Neural cell (in vitro differentiated cells): ENCODE measurements around the gene ZNF440. TPM values are rescaled to one million over a fixed set of nuclear protein-coding genes. Genes with fewer than 3 reads are reported as not detected.
"Not testable (repeated sequence)": the region's sequence is repeated elsewhere in the genome, so short reads cannot be mapped to it uniquely, and the experiment has no call there.

Experiments
- H2AFZ ChIP-seq: fragments of 200-600, 300-800 bp; sonication (generic), shearing (Covaris generic); 2 replicates; pipeline ENCODE4 v1.6.0; 2014; ENCODE audit warnings: low read depth, mild to moderate bottlenecking, antibody characterized with exemption, low read length, moderate library complexity
- H3F3A ChIP-seq: fragments of 200-600 bp; shearing (Covaris generic); 2 replicates; pipeline ENCODE4 v1.6.1; 2016; ENCODE audit warnings: mild to moderate bottlenecking, moderate library complexity, mixed read lengths, antibody characterized with exemption, low read length; ENCODE audit not compliant: insufficient read depth, poor library complexity, severe bottlenecking
- H3K27ac ChIP-seq: fragments of 200-600, 300-800 bp; sonication (generic), shearing (Covaris generic); 2 replicates; pipeline ENCODE4 v1.5.1; 2014; ENCODE audit warnings: mild to moderate bottlenecking, low read length, moderate library complexity
- H3K27me3 ChIP-seq: fragments of 300-800, 200-600 bp; sonication (generic), shearing (Covaris generic); 2 replicates; pipeline ENCODE4 v1.6.0; 2014; ENCODE audit warnings: mild to moderate bottlenecking, low read depth, low read length, moderate library complexity; ENCODE audit not compliant: insufficient read depth
- H3K36me3 ChIP-seq: fragments of 300-800, 200-600 bp; sonication (generic), shearing (Covaris generic); 2 replicates; pipeline ENCODE4 v1.5.1; 2014; ENCODE audit warnings: mild to moderate bottlenecking, antibody characterized with exemption, low read length, moderate library complexity; ENCODE audit not compliant: insufficient read depth
- H3K4me2 ChIP-seq: fragments of 300-800, 200-600 bp; sonication (generic), shearing (Covaris generic); 2 replicates; pipeline ENCODE4 v1.6.0; 2014; ENCODE audit warnings: mild to moderate bottlenecking, low read length
- H3K4me3 ChIP-seq: fragments of 300-800, 200-600 bp; sonication (generic), shearing (Covaris generic); 2 replicates; pipeline ENCODE4 v1.5.1; 2014; ENCODE audit warnings: mild to moderate bottlenecking, low read length, moderate library complexity
- H3K79me2 ChIP-seq: fragments of 200-600 bp; shearing (Covaris generic); replicated peaks from 2 replicates; pipeline ENCODE4 v1.6.0; 2014; ENCODE audit warnings: mild to moderate bottlenecking, low read length, moderate library complexity; ENCODE audit not compliant: insufficient read depth
- H3K9ac ChIP-seq: fragments of 300-800, 200-600 bp; sonication (generic), shearing (Covaris generic); 2 replicates; pipeline ENCODE4 v1.6.1; 2016; ENCODE audit warnings: mild to moderate bottlenecking, low read length, mixed read lengths
- H3K9me2 ChIP-seq: fragments of 200-600 bp; shearing (Covaris generic); 2 replicates; pipeline ENCODE4 v1.6.1; 2016; ENCODE audit warnings: mild to moderate bottlenecking, low read length, mixed read lengths; ENCODE audit not compliant: insufficient read depth
- H3K9me3 ChIP-seq: fragments of 200-600, 300-800 bp; sonication (generic), shearing (Covaris generic); 2 replicates; pipeline ENCODE4 v1.6.1; 2016; ENCODE audit warnings: mild to moderate bottlenecking, mixed run types, low read length, moderate library complexity, mixed read lengths
- H4K20me1 ChIP-seq: fragments of 200-600 bp; shearing (Covaris generic); 2 replicates; pipeline ENCODE4 v1.6.1; 2016; ENCODE audit warnings: mild to moderate bottlenecking, mixed run types; ENCODE audit not compliant: insufficient read depth
- EP300 ChIP-seq: fragments of 450-650 bp; conservative IDR thresholded peaks from 2 replicates; pipeline ENCODE4 v1.6.1; 2014; ENCODE audit warnings: antibody characterized with exemption, mild to moderate bottlenecking, moderate library complexity; ENCODE audit not compliant: poor library complexity, severe bottlenecking
- EZH2 ChIP-seq: fragments of 200-600, 300-800 bp; shearing (Covaris generic), sonication (generic); IDR thresholded peaks from 2 replicates; pipeline ENCODE4 v1.6.1; 2014; ENCODE audit warnings: antibody characterized with exemption, low read length, borderline replicate concordance, mild to moderate bottlenecking; ENCODE audit not compliant: insufficient read depth, poor library complexity, severe bottlenecking
- MXI1 ChIP-seq: fragments of 450-650 bp; conservative IDR thresholded peaks from 2 replicates; pipeline ENCODE4 v1.6.1; 2014; ENCODE audit warnings: antibody characterized with exemption, mild to moderate bottlenecking; ENCODE audit not compliant: poor library complexity, severe bottlenecking
- POLR2AphosphoS5 ChIP-seq: IDR thresholded peaks from 2 replicates; pipeline ENCODE4 v1.6.1; 2012
- RAD21 ChIP-seq: fragments of 450-650 bp; conservative IDR thresholded peaks from 2 replicates; pipeline ENCODE4 v1.6.1; 2014; ENCODE audit warnings: antibody characterized with exemption, mild to moderate bottlenecking, moderate library complexity
- SMC3 ChIP-seq: fragments of 450-650 bp; conservative IDR thresholded peaks from 2 replicates; pipeline ENCODE4 v1.6.1; 2014; ENCODE audit warnings: antibody characterized with exemption, mild to moderate bottlenecking, moderate library complexity; ENCODE audit not compliant: poor library complexity
- TAF1 ChIP-seq: IDR thresholded peaks from 2 replicates; pipeline ENCODE4 v1.6.1; 2012; ENCODE audit warnings: low read depth
- polyA plus RNA-seq: library from polyadenylated mRNA; depleted of rRNA; stranded (reverse); fragments of >200 nt; gene quantifications from 2 replicates; pipeline ENCODE4 v1.2.3, GENCODE V29; 2014
- TF ChIP-seq, protein P1 (sequence below): fragments of 450-650 bp; IDR thresholded peaks from 2 replicates; pipeline ENCODE4 v1.5.1; 2014; ENCODE audit warnings: antibody characterized with exemption, mild to moderate bottlenecking, moderate library complexity; ENCODE audit not compliant: poor library complexity, severe bottlenecking
- TF ChIP-seq, protein P2 (sequence below): IDR thresholded peaks from 2 replicates; pipeline ENCODE4 v1.6.1; 2012; ENCODE audit warnings: borderline replicate concordance

Gene ZNF440
- polyA plus RNA-seq, 1 donor from 2014 or later = 26.6 TPM

DNA sequence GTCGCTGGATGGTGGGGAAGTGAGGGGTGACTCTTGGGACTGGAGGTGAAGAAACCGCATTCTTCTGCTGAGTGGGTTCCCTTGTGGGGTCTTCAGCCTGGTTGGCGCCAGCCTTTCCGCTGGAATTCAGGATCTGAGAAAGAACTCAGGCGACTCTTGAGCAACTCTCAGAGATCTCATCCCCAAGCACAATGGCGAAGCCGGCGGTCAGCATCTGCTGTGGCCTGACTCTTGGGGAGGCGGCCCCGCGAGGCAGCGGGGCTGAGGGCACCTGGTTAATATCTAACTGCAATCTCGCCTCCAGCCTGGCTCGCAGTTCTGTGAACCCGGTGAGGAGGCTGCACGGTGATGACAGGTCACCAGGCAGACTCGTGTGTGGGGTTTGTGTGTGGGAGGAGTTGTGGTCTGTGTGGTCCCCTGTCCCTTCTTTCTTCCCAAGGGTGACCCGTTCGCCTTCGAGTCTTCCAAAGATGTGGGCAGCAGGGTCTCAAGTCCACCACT lies 46.4 kb upstream of the ZNF440 start:
- no peaks in the 10 kb centered on the region for H3K36me3 ChIP-seq
- peak overlapping the region; percentile 71 for H3K27ac ChIP-seq
- H3K9me2 ChIP-seq = no peaks in the 10 kb centered on the region
- no peaks in the 10 kb centered on the region for H4K20me1 ChIP-seq
- H3K9me3 ChIP-seq = no peaks in the 10 kb centered on the region
- H3K4me2 ChIP-seq = peak overlapping the region; percentile 6
- H3F3A ChIP-seq = no peaks in the 10 kb centered on the region
- peaks cover 9% of the 10 kb centered on the region for H3K79me2 ChIP-seq
- peak overlapping the region; percentile 84 for H3K4me3 ChIP-seq
- peak overlapping the region; percentile 77 for H3K9ac ChIP-seq
- H2AFZ ChIP-seq = no peak overlapping the region
- no peak for TF ChIP-seq RAD21
- TF ChIP-seq MXI1 = no peak
- no peak for TF ChIP-seq EZH2
- no peak for TF ChIP-seq TAF1
- TF ChIP-seq, protein P1, sequence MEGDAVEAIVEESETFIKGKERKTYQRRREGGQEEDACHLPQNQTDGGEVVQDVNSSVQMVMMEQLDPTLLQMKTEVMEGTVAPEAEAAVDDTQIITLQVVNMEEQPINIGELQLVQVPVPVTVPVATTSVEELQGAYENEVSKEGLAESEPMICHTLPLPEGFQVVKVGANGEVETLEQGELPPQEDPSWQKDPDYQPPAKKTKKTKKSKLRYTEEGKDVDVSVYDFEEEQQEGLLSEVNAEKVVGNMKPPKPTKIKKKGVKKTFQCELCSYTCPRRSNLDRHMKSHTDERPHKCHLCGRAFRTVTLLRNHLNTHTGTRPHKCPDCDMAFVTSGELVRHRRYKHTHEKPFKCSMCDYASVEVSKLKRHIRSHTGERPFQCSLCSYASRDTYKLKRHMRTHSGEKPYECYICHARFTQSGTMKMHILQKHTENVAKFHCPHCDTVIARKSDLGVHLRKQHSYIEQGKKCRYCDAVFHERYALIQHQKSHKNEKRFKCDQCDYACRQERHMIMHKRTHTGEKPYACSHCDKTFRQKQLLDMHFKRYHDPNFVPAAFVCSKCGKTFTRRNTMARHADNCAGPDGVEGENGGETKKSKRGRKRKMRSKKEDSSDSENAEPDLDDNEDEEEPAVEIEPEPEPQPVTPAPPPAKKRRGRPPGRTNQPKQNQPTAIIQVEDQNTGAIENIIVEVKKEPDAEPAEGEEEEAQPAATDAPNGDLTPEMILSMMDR = no peak
- TF ChIP-seq EP300 = no peak
- no peak for TF ChIP-seq POLR2AphosphoS5
- TF ChIP-seq, protein P2, sequence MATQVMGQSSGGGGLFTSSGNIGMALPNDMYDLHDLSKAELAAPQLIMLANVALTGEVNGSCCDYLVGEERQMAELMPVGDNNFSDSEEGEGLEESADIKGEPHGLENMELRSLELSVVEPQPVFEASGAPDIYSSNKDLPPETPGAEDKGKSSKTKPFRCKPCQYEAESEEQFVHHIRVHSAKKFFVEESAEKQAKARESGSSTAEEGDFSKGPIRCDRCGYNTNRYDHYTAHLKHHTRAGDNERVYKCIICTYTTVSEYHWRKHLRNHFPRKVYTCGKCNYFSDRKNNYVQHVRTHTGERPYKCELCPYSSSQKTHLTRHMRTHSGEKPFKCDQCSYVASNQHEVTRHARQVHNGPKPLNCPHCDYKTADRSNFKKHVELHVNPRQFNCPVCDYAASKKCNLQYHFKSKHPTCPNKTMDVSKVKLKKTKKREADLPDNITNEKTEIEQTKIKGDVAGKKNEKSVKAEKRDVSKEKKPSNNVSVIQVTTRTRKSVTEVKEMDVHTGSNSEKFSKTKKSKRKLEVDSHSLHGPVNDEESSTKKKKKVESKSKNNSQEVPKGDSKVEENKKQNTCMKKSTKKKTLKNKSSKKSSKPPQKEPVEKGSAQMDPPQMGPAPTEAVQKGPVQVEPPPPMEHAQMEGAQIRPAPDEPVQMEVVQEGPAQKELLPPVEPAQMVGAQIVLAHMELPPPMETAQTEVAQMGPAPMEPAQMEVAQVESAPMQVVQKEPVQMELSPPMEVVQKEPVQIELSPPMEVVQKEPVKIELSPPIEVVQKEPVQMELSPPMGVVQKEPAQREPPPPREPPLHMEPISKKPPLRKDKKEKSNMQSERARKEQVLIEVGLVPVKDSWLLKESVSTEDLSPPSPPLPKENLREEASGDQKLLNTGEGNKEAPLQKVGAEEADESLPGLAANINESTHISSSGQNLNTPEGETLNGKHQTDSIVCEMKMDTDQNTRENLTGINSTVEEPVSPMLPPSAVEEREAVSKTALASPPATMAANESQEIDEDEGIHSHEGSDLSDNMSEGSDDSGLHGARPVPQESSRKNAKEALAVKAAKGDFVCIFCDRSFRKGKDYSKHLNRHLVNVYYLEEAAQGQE = no peak
- no peak for TF ChIP-seq SMC3
- H3K27me3 ChIP-seq = peaks cover 3% of the 10 kb centered on the region

DNA sequence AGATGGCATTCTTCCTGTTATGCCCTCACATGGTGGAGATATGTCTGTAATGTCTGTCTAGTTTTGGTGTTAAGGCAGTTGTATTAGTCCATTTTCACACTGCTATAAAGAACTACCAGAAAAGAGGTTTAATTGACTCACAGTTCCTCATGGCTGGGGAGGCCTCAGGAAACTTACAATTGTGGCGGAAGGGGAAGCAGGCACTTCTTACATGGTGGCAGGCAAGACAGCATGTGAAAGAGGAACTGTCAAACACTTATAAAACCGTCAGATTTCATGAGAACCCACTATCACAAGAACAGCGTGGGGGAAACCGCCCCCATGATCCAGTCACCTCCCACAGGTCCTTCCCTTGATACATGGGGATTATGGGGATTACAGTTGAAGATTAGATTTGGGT lies 44.1 kb upstream of the ZNF440 start:
- no peaks in the 10 kb centered on the region for H3F3A ChIP-seq
- H3K4me2 ChIP-seq = no peak overlapping the region
- no peaks in the 10 kb centered on the region for H3K36me3 ChIP-seq
- H4K20me1 ChIP-seq = no peaks in the 10 kb centered on the region
- no peak overlapping the region for H2AFZ ChIP-seq
- H3K79me2 ChIP-seq = peaks cover 9% of the 10 kb centered on the region
- H3K9me3 ChIP-seq = no peaks in the 10 kb centered on the region
- H3K27me3 ChIP-seq = peaks cover 2% of the 10 kb centered on the region
- H3K4me3 ChIP-seq = no peak overlapping the region
- H3K9ac ChIP-seq = no peak overlapping the region
- no peak for TF ChIP-seq POLR2AphosphoS5
- TF ChIP-seq, protein P1 = no peak
- no peak for TF ChIP-seq RAD21
- TF ChIP-seq, protein P2 = no peak
- no peak for TF ChIP-seq SMC3
- no peak for TF ChIP-seq EP300
- no peak for TF ChIP-seq MXI1
- no peak for TF ChIP-seq EZH2
- TF ChIP-seq TAF1 = no peak
- H3K9me2 ChIP-seq = no peaks in the 10 kb centered on the region
- no peak overlapping the region for H3K27ac ChIP-seq

DNA sequence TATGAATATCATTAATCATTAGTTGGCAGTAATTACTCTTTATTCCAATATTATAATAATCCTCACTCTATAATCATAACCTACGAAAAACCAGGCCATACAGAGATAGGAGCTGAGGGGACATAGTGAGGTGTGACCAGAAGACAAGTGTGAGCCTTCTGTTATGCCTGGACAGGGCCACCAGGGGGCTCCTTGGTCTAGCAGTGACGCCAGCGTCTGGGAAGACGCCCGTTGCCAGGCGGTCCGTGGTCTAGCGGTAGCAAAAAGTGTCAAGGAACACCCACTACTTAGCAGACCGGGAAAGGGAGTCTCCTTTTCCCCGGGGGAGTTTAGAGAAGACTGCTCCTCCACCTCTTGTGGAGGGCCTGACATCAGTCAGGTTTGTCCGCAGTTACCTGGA lies 42.6 kb upstream of the ZNF440 start:
- not testable (repeated sequence) for H3K4me2 ChIP-seq, H3K9me2 ChIP-seq, H3K27ac ChIP-seq, H3K4me3 ChIP-seq, H3K27me3 ChIP-seq, H3K9me3 ChIP-seq, H4K20me1 ChIP-seq, H3K79me2 ChIP-seq, H3K36me3 ChIP-seq, H3F3A ChIP-seq, H2AFZ ChIP-seq, H3K9ac ChIP-seq
